ENCODE results near the gene SMAD5. TPM values are rescaled to one million over a fixed set of nuclear protein-coding genes. Genes with fewer than 3 reads are reported as not detected.

SMAD5 gene
- total and polyA plus RNA-seq, 2 of the 4 experiments (the other 2 are of a cell fraction), result 37.4 to 101 TPM

DNA sequence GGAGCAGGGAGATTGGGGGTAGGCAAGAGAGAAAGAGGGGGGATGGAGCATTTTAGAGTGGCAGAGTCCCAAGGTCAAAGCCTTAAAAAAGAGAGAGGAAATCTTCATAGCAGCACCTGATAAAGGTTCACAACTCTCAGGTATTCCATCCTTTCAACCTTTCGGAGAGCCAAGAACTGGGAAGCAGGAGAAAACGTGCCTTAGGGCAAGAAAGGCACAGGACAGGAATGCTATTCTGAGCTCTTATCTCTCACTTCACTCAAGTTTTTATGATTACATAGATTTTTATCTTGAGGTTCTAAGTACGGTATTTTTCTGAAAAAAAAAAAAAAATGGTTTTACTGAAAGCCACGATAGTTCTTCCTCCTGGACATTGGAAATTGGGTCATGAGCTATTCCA lies 34.5 kb upstream of the SMAD5 start:
- H4K20me1 ChIP-seq (ENCODE audit: insufficient read depth, low read length), result no peaks in the 10 kb centered on the region
- no peaks in the 10 kb centered on the region for H3K9me1 ChIP-seq (ENCODE audit: insufficient read depth, low read length)
- DNase-seq, result no peak
- H3K27me3 ChIP-seq (ENCODE audit: control insufficient read depth, insufficient read depth, low read length), result peaks cover 27% of the 10 kb centered on the region
- no peak overlapping the region for H3K56ac ChIP-seq (ENCODE audit: extremely low read depth, insufficient read depth, low read length)
- no peak overlapping the region for H3K9ac ChIP-seq (ENCODE audit: low read depth, low read length)
- dilution Hi-C loops (cut with HindIII; ENCODE audit: low sequenced_read_pairs, unreplicated experiment) (no loop called here), in situ Hi-C loops (cut with MboI; ENCODE audit: low sequenced_read_pairs) (no loop called here), intact Hi-C loops (cut with micrococcal nuclease) (no loop called here)
- no peak overlapping the region for H4K8ac ChIP-seq (ENCODE audit: low read depth in 2 of 2, low read length in 2 of 2)
- H2BK120ac ChIP-seq (ENCODE audit: low read depth, low read length), result no peak overlapping the region
- no peak overlapping the region for H4K5ac ChIP-seq (ENCODE audit: low read depth, low read length)
- CTCF ChIA-PET, result interaction anchor here (0.7 kb wide), 1 partner anchor 53 kb away, joined by 3 read pairs; no protein-coding TSS in a partner anchor
- H2BK15ac ChIP-seq (ENCODE audit: low read depth, low read length), result no peak overlapping the region
- no peak overlapping the region for H2BK5ac ChIP-seq (ENCODE audit: low read depth, low read length, poor library complexity, severe bottlenecking)
- H3K27ac ChIP-seq (ENCODE audit: insufficient read depth, low read length), result no peak overlapping the region
- no peak overlapping the region for H2AK9ac ChIP-seq (replicated peaks; ENCODE audit: low read depth, low read length, poor library complexity)
- no peak overlapping the region for H3K4me2 ChIP-seq (ENCODE audit: low read depth, low read length)
- no TSS peak for BruUV-seq (replicated peaks)
- no peak overlapping the region for H3K14ac ChIP-seq (replicated peaks; ENCODE audit: low read depth, low read length)
- H3K9me3 ChIP-seq (ENCODE audit: control insufficient read depth, insufficient read depth, low read length), result no peaks in the 10 kb centered on the region
- POLR2A ChIA-PET (ENCODE audit: unreplicated experiment), result no interaction called here
- H3K36me3 ChIP-seq (ENCODE audit: control insufficient read depth, insufficient read depth, low read length), result no peaks in the 10 kb centered on the region
- WGBS, 2 experiments (ENCODE audit: extremely low coverage in 2 of 2, insufficient read length in 1 of 2), result no CpG with 5 or more reads among the region's 4 CpGs
- no peak overlapping the region for H3K4ac ChIP-seq (ENCODE audit: low read depth, low read length)
- H3K79me1 ChIP-seq (ENCODE audit: low read depth in 1 of 2, low read length in 2 of 2), result no peaks in the 10 kb centered on the region
- H2AK5ac ChIP-seq (ENCODE audit: low read depth, low read length), result no peak overlapping the region
- no peaks in the 10 kb centered on the region for H3K4me1 ChIP-seq (ENCODE audit: control insufficient read depth, insufficient read depth, low read length)
- no peak overlapping the region for H3K23ac ChIP-seq (ENCODE audit: low read depth, low read length)
- no peak overlapping the region for H2BK20ac ChIP-seq (ENCODE audit: low read depth, low read length)
- H4K91ac ChIP-seq (ENCODE audit: insufficient read depth, low read depth, low read length), result no peak overlapping the region
- TF ChIP-seq RCOR1 (IDR thresholded peaks at IDR 0.05; ENCODE audit: insufficient replicate concordance, low read length), result no peak
- TF ChIP-seq CEBPB (IDR thresholded peaks at IDR 0.05; ENCODE audit: low read depth, low read length), result no peak
- no peak for TF ChIP-seq FOS (IDR thresholded peaks at IDR 0.05; ENCODE audit: low read depth, low read length)
- no peak for TF ChIP-seq SMC3 (IDR thresholded peaks at IDR 0.05; ENCODE audit: low read depth, low read length)
- TF ChIP-seq, protein P1, sequence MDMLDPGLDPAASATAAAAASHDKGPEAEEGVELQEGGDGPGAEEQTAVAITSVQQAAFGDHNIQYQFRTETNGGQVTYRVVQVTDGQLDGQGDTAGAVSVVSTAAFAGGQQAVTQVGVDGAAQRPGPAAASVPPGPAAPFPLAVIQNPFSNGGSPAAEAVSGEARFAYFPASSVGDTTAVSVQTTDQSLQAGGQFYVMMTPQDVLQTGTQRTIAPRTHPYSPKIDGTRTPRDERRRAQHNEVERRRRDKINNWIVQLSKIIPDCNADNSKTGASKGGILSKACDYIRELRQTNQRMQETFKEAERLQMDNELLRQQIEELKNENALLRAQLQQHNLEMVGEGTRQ (IDR thresholded peaks at IDR 0.05; ENCODE audit: low read depth, low read length), result no peak
- TF ChIP-seq POLR2A (IDR thresholded peaks at IDR 0.05; ENCODE audit: low read depth, low read length), result no peak
- TF ChIP-seq MAZ (IDR thresholded peaks at IDR 0.05; ENCODE audit: borderline replicate concordance, low read depth, low read length), result no peak
- no peak for TF ChIP-seq MXI1 (IDR thresholded peaks at IDR 0.05; ENCODE audit: borderline replicate concordance, low read depth, low read length)
- TF ChIP-seq NFE2L2 (IDR thresholded peaks at IDR 0.05; ENCODE audit: low read depth, low read length), result no peak
- TF ChIP-seq BHLHE40 (IDR thresholded peaks at IDR 0.05; ENCODE audit: low read depth, low read length), result no peak
- TF ChIP-seq CHD1 (IDR thresholded peaks at IDR 0.05; ENCODE audit: low read depth, low read length), result no peak
- no peak for TF ChIP-seq MAFK (IDR thresholded peaks at IDR 0.05; ENCODE audit: low read depth, low read length)
- TF ChIP-seq, protein P2, sequence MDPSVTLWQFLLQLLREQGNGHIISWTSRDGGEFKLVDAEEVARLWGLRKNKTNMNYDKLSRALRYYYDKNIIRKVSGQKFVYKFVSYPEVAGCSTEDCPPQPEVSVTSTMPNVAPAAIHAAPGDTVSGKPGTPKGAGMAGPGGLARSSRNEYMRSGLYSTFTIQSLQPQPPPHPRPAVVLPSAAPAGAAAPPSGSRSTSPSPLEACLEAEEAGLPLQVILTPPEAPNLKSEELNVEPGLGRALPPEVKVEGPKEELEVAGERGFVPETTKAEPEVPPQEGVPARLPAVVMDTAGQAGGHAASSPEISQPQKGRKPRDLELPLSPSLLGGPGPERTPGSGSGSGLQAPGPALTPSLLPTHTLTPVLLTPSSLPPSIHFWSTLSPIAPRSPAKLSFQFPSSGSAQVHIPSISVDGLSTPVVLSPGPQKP (IDR thresholded peaks at IDR 0.05; ENCODE audit: borderline replicate concordance, low read depth, low read length), result no peak
- H3K18ac ChIP-seq (ENCODE audit: low read depth, low read length), result no peak overlapping the region
- ATAC-seq (ENCODE audit: low read depth), result no peak
- H3K4me3 ChIP-seq (ENCODE audit: insufficient read depth, low read depth, low read length), result no peak overlapping the region
- H2AFZ ChIP-seq (replicated peaks; ENCODE audit: low read length, poor library complexity), result no peak overlapping the region
